HG03354 (cell line): Measurements from ENCODE around the gene PPP1R27.

Experiments used
- ATAC-seq: cut with Tn5 transposase; IDR thresholded peaks from one replicate; pipeline ENCODE4 v1.9.1; 2021; ENCODE audit warnings: mild to moderate bottlenecking; ENCODE audit not compliant: unreplicated experiment, poor library complexity, severe bottlenecking

The PPP1R27 gene, protein sequence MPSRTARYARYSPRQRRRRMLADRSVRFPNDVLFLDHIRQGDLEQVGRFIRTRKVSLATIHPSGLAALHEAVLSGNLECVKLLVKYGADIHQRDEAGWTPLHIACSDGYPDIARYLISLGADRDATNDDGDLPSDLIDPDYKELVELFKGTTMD

GRCh38 chr17:81834831-81835267 is at the start of gene PPP1R27:
Gene PPP1R27, minus strand, starts transcription at chr17:81835050. Its CDS starts 97 bp downstream, at chr17:81834953.
- ATAC-seq: no peak

GRCh38 chr17:81884520-81884919 is 49.7 kb upstream of the PPP1R27 start:
- ATAC-seq: no peak

DNA sequence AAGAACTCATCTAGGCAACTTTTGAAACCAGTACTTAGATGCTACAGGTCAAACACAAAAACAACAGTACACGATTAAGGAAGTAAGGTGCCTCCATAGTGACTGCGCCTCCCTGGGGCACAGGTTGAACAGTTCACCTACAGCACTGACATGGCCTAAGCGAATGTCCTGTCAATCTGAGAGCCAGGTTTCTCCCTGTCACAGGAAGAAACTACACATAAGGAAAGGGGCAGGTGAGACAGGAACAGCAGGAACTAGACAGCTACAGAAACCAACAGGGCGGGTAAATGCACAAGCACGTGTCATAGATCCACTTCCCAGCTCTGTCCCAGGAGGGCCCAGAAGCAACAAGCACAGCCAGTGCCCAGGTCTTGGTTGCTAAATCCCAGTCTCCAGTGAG is 44.3 kb upstream of the PPP1R27 start:
- no peak for ATAC-seq

GRCh38 chr17:81878294-81878693 is 43.4 kb upstream of the PPP1R27 start:
- no peak for ATAC-seq

GRCh38 chr17:81877569-81877968 is 42.7 kb upstream of the PPP1R27 start:
- no peak for ATAC-seq

GRCh38 chr17:81871387-81872230 is 36.8 kb upstream of the PPP1R27 start:
- peak; percentile 64 for ATAC-seq

- ATAC-seq: peak; percentile 26
These were observed 36.1 kb upstream of the PPP1R27 start, which contains the start of gene ARHGDIA for GRCh38 chr17:81870981-81871386. Gene ARHGDIA, minus strand, starts transcription at chr17:81871337. Its CDS starts 1,407 bp downstream, at chr17:81869930.

DNA sequence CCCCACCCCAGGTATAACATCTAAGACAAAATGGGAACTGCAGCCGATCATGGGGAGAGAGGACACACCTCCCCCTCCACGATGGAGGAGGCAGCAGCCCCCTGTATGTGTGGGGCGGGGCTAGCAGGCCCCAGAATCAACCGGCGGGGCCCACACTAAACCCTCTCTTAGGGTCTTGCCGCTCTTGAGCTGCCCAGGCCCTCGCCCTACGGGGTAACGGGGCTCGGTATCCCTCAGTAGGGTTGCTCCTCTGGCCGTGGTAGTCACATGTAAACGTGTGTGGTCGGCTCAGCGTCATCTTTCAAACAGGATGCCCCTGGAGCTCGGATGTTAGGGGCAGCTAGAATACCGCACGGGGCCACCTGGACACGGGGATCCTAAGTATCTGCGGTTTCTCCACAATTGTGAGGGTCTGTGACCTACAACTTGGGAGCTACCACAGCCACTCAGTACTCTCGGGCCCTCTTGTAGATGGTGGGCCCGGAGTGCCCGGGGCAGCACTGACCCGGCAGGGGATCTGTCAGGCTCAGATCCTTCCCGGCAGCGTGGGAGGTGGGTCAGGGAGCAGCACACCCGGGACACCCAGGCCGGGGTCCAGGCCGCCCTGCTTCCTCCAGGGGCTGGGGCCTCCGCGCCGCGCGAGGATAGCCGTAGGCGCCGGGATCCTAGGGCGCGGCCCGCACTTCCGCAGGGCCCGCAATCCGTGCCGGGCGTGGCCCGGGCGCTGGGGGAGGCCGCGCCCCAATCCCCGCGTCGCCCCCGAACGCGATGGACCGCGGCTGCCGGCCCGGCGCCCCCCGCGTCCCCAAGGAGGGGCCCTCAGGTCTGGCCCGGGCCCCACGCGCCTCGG is 35.5 kb upstream of the PPP1R27 start:
- ATAC-seq: peak; percentile 20

DNA sequence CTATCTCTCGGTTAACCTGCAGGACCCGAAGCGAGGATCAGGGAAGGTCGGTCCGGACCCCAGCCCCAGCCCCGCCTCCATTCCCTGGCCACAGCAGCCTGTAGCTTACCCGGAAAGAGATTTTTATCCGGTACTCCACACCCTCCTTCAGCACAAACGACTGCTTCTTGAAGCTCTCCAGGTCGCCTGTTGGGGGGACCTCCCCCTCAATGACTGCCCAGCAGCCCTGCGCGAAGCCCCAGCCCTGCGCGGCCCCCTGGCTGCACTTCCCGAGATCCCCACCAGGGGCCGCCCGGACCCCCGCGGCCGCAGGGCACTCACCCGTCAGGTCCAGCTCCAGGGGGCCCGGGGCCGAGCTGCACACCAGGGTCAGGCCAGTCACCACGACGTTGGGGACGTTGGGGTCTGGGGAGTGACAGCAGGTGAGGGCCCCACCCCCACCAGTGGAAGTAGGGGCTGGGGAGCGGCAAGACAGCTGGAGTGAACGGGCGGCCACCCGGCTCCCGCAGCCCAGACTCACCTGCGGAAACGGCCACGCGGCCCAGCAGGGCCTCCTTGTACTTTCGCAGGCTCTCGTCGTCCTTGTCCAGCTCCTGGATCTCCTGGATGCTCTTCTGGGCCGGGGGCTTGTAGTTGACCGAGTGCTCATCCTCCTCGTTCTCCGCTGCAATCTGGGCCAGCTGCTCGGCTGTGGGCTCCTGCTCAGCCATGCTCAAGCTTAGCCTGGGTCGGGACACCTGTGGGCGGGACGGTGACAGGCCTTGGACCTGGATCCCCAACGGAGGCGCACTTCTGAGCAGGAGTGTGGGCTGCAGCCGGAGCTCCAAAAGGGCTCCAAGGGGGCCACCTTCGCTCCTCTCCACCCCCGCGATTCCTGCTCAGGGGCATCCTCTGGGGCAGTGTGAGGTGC is 34.6 kb upstream of the PPP1R27 start:
- no peak for ATAC-seq

- ATAC-seq: no peak
These were observed 33.9 kb upstream of the PPP1R27 start for GRCh38 chr17:81868674-81869220.

DNA sequence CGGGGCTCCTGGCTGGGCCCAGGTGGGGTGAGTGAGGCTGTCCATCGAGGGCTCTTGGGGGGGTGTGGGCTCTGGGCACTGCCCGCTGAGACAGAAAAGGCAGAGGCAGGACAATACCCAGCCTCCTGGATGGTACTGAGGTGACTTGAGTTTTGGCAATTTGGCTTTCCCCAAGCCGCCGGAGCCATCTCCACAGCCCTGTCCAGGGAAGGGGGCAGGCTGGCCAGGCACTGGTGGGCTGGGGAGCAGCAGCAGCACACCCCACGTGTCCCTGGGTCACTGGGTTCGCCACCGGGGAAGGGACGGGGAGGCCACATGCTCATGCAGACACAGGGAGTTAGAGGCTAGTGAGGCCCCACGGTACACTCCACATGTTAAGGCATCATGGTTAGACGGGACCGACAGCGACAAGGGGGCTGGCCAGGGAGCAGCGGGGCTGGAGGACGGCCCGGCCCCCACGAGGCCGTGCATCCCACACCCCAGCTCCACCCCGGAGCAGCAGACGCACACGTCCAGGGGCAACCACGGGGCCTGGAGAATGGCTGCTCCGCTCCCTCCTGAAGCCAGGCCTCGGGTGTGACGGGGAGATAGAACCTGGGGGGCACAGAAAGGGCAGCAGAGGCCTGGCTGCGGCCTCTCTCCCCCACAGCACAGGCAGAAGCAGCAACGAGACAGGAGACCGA is 33.3 kb upstream of the PPP1R27 start:
- no peak for ATAC-seq

- ATAC-seq: no peak
These were observed 32.5 kb upstream of the PPP1R27 start for GRCh38 chr17:81867170-81867990.

- ATAC-seq: no peak
These were observed 31.8 kb upstream of the PPP1R27 start for GRCh38 chr17:81866440-81867169.

DNA sequence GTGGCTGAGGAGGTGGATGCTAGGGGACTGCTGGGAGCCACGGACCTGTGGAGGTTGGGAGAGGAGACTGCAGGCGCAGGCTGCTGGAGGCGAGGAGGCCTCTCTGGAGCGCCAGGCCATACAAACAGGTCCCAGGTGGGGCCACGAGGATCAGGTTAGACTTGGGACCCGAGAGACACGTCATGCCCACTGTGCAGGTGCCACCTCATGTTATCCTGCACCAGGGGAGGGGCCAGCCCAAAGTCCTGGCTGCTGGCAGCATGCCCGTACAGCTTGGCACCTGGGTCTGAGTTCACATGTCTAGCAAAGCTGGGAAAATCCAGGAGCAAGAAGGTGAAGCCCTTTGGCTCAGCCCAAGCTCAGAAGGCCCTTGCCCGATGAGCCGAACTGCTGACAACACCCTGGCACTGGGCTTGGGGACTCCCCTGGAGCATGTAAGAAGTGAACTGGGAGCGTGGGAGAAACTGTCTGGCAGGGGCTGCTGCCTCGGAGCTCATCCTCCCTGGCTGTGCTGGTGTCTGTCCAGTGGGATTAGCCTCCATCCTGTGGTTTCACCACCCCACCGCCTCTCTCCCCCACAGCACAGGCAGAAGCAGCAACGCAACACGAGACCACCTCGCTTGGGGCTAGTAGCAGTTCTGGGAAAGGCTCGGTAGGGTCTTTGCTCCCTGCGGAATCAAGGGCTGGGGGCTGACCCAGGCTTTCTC is 31.0 kb upstream of the PPP1R27 start:
- ATAC-seq: no peak

DNA sequence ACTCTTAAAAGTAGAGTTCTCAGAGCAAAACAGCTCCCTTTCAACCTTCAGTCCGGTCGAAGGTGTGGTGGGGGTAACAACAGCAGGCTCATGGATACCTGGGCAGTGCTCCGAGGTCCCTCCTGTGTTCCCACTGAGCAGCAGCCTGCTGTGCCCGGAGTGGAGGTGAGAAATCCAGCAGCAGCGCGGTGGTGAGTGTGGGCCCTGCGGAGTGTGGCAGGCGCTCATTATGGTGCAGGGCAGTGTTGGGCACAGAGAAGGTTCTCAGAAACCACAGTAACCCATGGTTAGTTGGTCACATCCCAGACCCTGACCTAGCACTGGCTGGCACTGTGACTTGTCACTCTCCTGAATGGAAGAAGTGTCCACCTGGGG is 30.5 kb upstream of the PPP1R27 start:
- ATAC-seq: no peak
